ENCODE data around the gene TRMT61A. TPM values are rescaled to one million over a fixed set of nuclear protein-coding genes. Genes with fewer than 3 reads are reported as not detected.

The TRMT61A gene
- total and polyA plus RNA-seq, 2 of the 13 experiments (the other 11 are each of a cell fraction or from before 2014, with no cell fraction given), result 6.5 to 13.6 TPM

GRCh38 chr14:103562429-103563225 is 33.6 kb downstream of the TRMT61A start, which contains the start of the genes BAG5 and COA8 (continued):
- TF ChIP-seq ZSCAN5A (CRISPR knock-in tag; IDR thresholded peaks at IDR 0.05; ENCODE audit: borderline replicate concordance) (0 out of 2 replicates have a peak, but pooled peaks have one; percentile 66), KMT2B (CRISPR knock-in tag; IDR thresholded peaks at IDR 0.05) (peak; percentile 90), RCOR2 (CRISPR knock-in tag; IDR thresholded peaks at IDR 0.05) (no peak), ATF3 (CRISPR knock-in tag; IDR thresholded peaks at IDR 0.05) (no peak; the same call in 1 of the 2 replicates), RFXAP (CRISPR knock-in tag; IDR thresholded peaks at IDR 0.05; ENCODE audit: borderline replicate concordance) (0 out of 2 replicates have a peak, but pooled peaks have one; percentile 22), ZNF646 (CRISPR knock-in tag; IDR thresholded peaks at IDR 0.05) (0 out of 2 replicates have a peak, but pooled peaks have one; percentile 21), SP4 (CRISPR knock-in tag; IDR thresholded peaks at IDR 0.05) (peak; percentile 83), FOXA1 (IDR thresholded peaks at IDR 0.05) (no peak), FOXA1 (CRISPR knock-in tag; IDR thresholded peaks at IDR 0.05) (no peak), TBX3 (IDR thresholded peaks at IDR 0.05; ENCODE audit: borderline replicate concordance) (no peak), KDM3A (CRISPR knock-in tag; IDR thresholded peaks at IDR 0.05; ENCODE audit: low read depth) (no peak), KLF9 (CRISPR knock-in tag; IDR thresholded peaks at IDR 0.05; ENCODE audit: low read depth) (0 out of 2 replicates have a peak, but pooled peaks have one; percentile 58), ZNF101 (CRISPR knock-in tag; IDR thresholded peaks at IDR 0.05; ENCODE audit: borderline replicate concordance, low read depth) (no peak), SNRNP70 (IDR thresholded peaks at IDR 0.05; ENCODE audit: low read depth, low read length) (no peak), NR1H2 (CRISPR knock-in tag; IDR thresholded peaks at IDR 0.05; ENCODE audit: borderline replicate concordance, low read depth) (0 out of 2 replicates have a peak, but pooled peaks have one; percentile 67), ZEB1 (IDR thresholded peaks at IDR 0.05; ENCODE audit: insufficient replicate concordance, low read depth) (peak; percentile 30), CREB1 (IDR thresholded peaks at IDR 0.05) (peak; percentile 53; the same call in 1 of the 2 replicates), CREB1 (CRISPR knock-in tag; IDR thresholded peaks at IDR 0.05) (no peak), ZNF274 (CRISPR knock-in tag; IDR thresholded peaks at IDR 0.05) (peak; percentile 65; the same call in 1 of the 2 replicates), SMARCC2 (IDR thresholded peaks at IDR 0.05) (no peak), ZNF768 (CRISPR knock-in tag; IDR thresholded peaks at IDR 0.05) (peak; percentile 10; the same call in 1 of the 2 replicates), YY1 (IDR thresholded peaks at IDR 0.05; ENCODE audit: insufficient read depth, insufficient replicate concordance, low read depth, low read length) (peak; percentile 75), KAT2B (IDR thresholded peaks at IDR 0.05; ENCODE audit: borderline replicate concordance, low read depth, low read length) (no peak)
